ENCODE measurements around the gene SCLT1.

SCLT1 gene

GRCh38 chr4:128880662-128881061, 212.7 kb downstream of the SCLT1 start:
- 100% methylated on average over 2 of the region's 4 CpGs for WGBS (ENCODE audit: insufficient coverage)
- H3K36me3 ChIP-seq (ENCODE audit: control insufficient read depth in 4 of 4, insufficient read depth in 4 of 4, low read length in 3 of 4), result peaks cover 0 to 11% (median 6%) of the 10 kb centered on the region in 4 experiments
- no peaks in the 10 kb centered on the region for H3K9me3 ChIP-seq (ENCODE audit: control extremely low read depth in 1 of 5, control insufficient read depth in 4 of 5, insufficient read depth in 2 of 5, low read depth in 1 of 5, low read length in 4 of 5)
- ChIA-PET CTCF (no interaction called here), POLR2A (no interaction called here)
- no peak overlapping the region for H3K27ac ChIP-seq (ENCODE audit: insufficient read depth in 1 of 2, low read depth in 1 of 2, low read length in 2 of 2, poor library complexity in 1 of 2, severe bottlenecking in 2 of 2)
- no peak overlapping the region for H3K4me3 ChIP-seq (ENCODE audit: control insufficient read depth in 1 of 7, extremely low read depth in 1 of 7, insufficient read depth in 4 of 7, low read depth in 2 of 7, low read length in 6 of 7)
- H3K4me1 ChIP-seq (ENCODE audit: control extremely low read depth in 1 of 4, control insufficient read depth in 4 of 4, insufficient read depth in 4 of 4, low read length in 3 of 4), result no peaks in the 10 kb centered on the region
- no peak for DNase-seq
- H3K27me3 ChIP-seq (replicated peaks in 2 of 5; ENCODE audit: control insufficient read depth in 4 of 5, insufficient read depth in 5 of 5, low read length in 4 of 5), result no peaks in the 10 kb centered on the region

- 100% methylated on average over 1 of the region's 2 CpGs for WGBS (ENCODE audit: insufficient coverage)
- ChIA-PET CTCF (no interaction called here), POLR2A (no interaction called here)
Measured at GRCh38 chr4:128879971-128880370, 213.4 kb downstream of the SCLT1 start.

GRCh38 chr4:128879283-128879682, 214.1 kb downstream of the SCLT1 start:
- ChIA-PET POLR2A (interaction anchor here (0.6 kb wide), 1 partner anchor 408 kb away, joined by 3 read pairs; no protein-coding TSS in a partner anchor), CTCF (interaction anchor here (1.0 kb wide), 1 partner anchor 10 kb away, joined by 3 read pairs; no protein-coding TSS in a partner anchor)
- WGBS (ENCODE audit: insufficient coverage), result 100% methylated on average over 1 of the region's 2 CpGs
- no peaks in the 10 kb centered on the region for H3K9me3 ChIP-seq (ENCODE audit: control extremely low read depth in 1 of 5, control insufficient read depth in 4 of 5, insufficient read depth in 2 of 5, low read depth in 1 of 5, low read length in 4 of 5)
- no peaks in the 10 kb centered on the region for H3K4me1 ChIP-seq (ENCODE audit: control extremely low read depth in 1 of 4, control insufficient read depth in 4 of 4, insufficient read depth in 4 of 4, low read length in 3 of 4)
- no peak overlapping the region for H3K27ac ChIP-seq (ENCODE audit: insufficient read depth in 1 of 2, low read depth in 1 of 2, low read length in 2 of 2, poor library complexity in 1 of 2, severe bottlenecking in 2 of 2)
- H3K36me3 ChIP-seq (ENCODE audit: control insufficient read depth in 4 of 4, insufficient read depth in 4 of 4, low read length in 3 of 4), result peaks cover 0 to 11% (median 6%) of the 10 kb centered on the region in 4 experiments
- no peaks in the 10 kb centered on the region for H3K27me3 ChIP-seq (replicated peaks in 2 of 5; ENCODE audit: control insufficient read depth in 4 of 5, insufficient read depth in 5 of 5, low read length in 4 of 5)
- DNase-seq, result no peak
- no peak overlapping the region for H3K4me3 ChIP-seq (ENCODE audit: control insufficient read depth in 1 of 7, extremely low read depth in 1 of 7, insufficient read depth in 4 of 7, low read depth in 2 of 7, low read length in 6 of 7)

More at GRCh38 chr4:128879971-128880370, 213.4 kb downstream of the SCLT1 start:
- Histone ChIP-seq H3K9me3 (ENCODE audit: control extremely low read depth in 1 of 5, control insufficient read depth in 4 of 5, insufficient read depth in 2 of 5, low read depth in 1 of 5, low read length in 4 of 5) (no peaks in the 10 kb centered on the region), H3K4me1 (ENCODE audit: control extremely low read depth in 1 of 4, control insufficient read depth in 4 of 4, insufficient read depth in 4 of 4, low read length in 3 of 4) (no peaks in the 10 kb centered on the region), H3K4me3 (ENCODE audit: control insufficient read depth in 1 of 7, extremely low read depth in 1 of 7, insufficient read depth in 4 of 7, low read depth in 2 of 7, low read length in 6 of 7) (no peak overlapping the region), H3K27ac (ENCODE audit: insufficient read depth in 1 of 2, low read depth in 1 of 2, low read length in 2 of 2, poor library complexity in 1 of 2, severe bottlenecking in 2 of 2) (no peak overlapping the region), H3K36me3 (ENCODE audit: control insufficient read depth in 4 of 4, insufficient read depth in 4 of 4, low read length in 3 of 4) (peaks cover 0 to 11% (median 6%) of the 10 kb centered on the region in 4 experiments), H3K27me3 (replicated peaks in 2 of 5; ENCODE audit: control insufficient read depth in 4 of 5, insufficient read depth in 5 of 5, low read length in 4 of 5) (no peaks in the 10 kb centered on the region)
- DNase-seq, result no peak

GRCh38 chr4:128877934-128878333, 215.4 kb downstream of the SCLT1 start:
- no peaks in the 10 kb centered on the region for H3K4me1 ChIP-seq (ENCODE audit: control extremely low read depth in 1 of 4, control insufficient read depth in 4 of 4, insufficient read depth in 4 of 4, low read length in 3 of 4)
- no peak overlapping the region for H3K4me3 ChIP-seq (ENCODE audit: control insufficient read depth in 1 of 7, extremely low read depth in 1 of 7, insufficient read depth in 4 of 7, low read depth in 2 of 7, low read length in 6 of 7)
- no peak for DNase-seq
- no peaks in the 10 kb centered on the region for H3K9me3 ChIP-seq (ENCODE audit: control extremely low read depth in 1 of 5, control insufficient read depth in 4 of 5, insufficient read depth in 2 of 5, low read depth in 1 of 5, low read length in 4 of 5)
- peaks cover under 1 to 15% (median 7%) of the 10 kb centered on the region in 4 experiments for H3K36me3 ChIP-seq (ENCODE audit: control insufficient read depth in 4 of 4, insufficient read depth in 4 of 4, low read length in 3 of 4)
- no peaks in the 10 kb centered on the region for H3K27me3 ChIP-seq (replicated peaks in 2 of 5; ENCODE audit: control insufficient read depth in 4 of 5, insufficient read depth in 5 of 5, low read length in 4 of 5)
- ChIA-PET CTCF (interaction anchor here (1.0 kb wide), 1 partner anchor 14 kb away, joined by 4 read pairs; no protein-coding TSS in a partner anchor), POLR2A (no interaction called here)
- no peak overlapping the region for H3K27ac ChIP-seq (ENCODE audit: insufficient read depth in 1 of 2, low read depth in 1 of 2, low read length in 2 of 2, poor library complexity in 1 of 2, severe bottlenecking in 2 of 2)
- no CpG with 5 or more reads among the region's 4 CpGs for WGBS (ENCODE audit: insufficient coverage)

GRCh38 chr4:128876200-128876599, 217.1 kb downstream of the SCLT1 start:
- ChIA-PET CTCF (no interaction called here), POLR2A (no interaction called here)
- no peak overlapping the region for H3K4me3 ChIP-seq (ENCODE audit: control insufficient read depth in 1 of 7, extremely low read depth in 1 of 7, insufficient read depth in 4 of 7, low read depth in 2 of 7, low read length in 6 of 7)
- H3K27ac ChIP-seq (ENCODE audit: insufficient read depth in 1 of 2, low read depth in 1 of 2, low read length in 2 of 2, poor library complexity in 1 of 2, severe bottlenecking in 2 of 2), result no peak overlapping the region
- no peaks in the 10 kb centered on the region for H3K4me1 ChIP-seq (ENCODE audit: control extremely low read depth in 1 of 4, control insufficient read depth in 4 of 4, insufficient read depth in 4 of 4, low read length in 3 of 4)
- no peaks in the 10 kb centered on the region for H3K9me3 ChIP-seq (ENCODE audit: control extremely low read depth in 1 of 5, control insufficient read depth in 4 of 5, insufficient read depth in 2 of 5, low read depth in 1 of 5, low read length in 4 of 5)
- peaks cover 16 to 30% (median 17%) of the 10 kb centered on the region in 4 experiments for H3K36me3 ChIP-seq (ENCODE audit: control insufficient read depth in 4 of 4, insufficient read depth in 4 of 4, low read length in 3 of 4)
- no peak for DNase-seq
- H3K27me3 ChIP-seq (replicated peaks in 2 of 5; ENCODE audit: control insufficient read depth in 4 of 5, insufficient read depth in 5 of 5, low read length in 4 of 5), result no peaks in the 10 kb centered on the region
- WGBS (ENCODE audit: insufficient coverage), result 100% methylated on average over 2 of the region's 2 CpGs

- ChIA-PET CTCF (no interaction called here), POLR2A (no interaction called here)
- peaks cover 26 to 66% (median 40%) of the 10 kb centered on the region in 4 experiments for H3K36me3 ChIP-seq (ENCODE audit: control insufficient read depth in 4 of 4, insufficient read depth in 4 of 4, low read length in 3 of 4)
- no peak overlapping the region for H3K4me3 ChIP-seq (ENCODE audit: control insufficient read depth in 1 of 7, extremely low read depth in 1 of 7, insufficient read depth in 4 of 7, low read depth in 2 of 7, low read length in 6 of 7)
- H3K27ac ChIP-seq (ENCODE audit: insufficient read depth in 1 of 2, low read depth in 1 of 2, low read length in 2 of 2, poor library complexity in 1 of 2, severe bottlenecking in 2 of 2), result no peak overlapping the region
- no peaks in the 10 kb centered on the region for H3K4me1 ChIP-seq (ENCODE audit: control extremely low read depth in 1 of 4, control insufficient read depth in 4 of 4, insufficient read depth in 4 of 4, low read length in 3 of 4)
- no peaks in the 10 kb centered on the region for H3K9me3 ChIP-seq (ENCODE audit: control extremely low read depth in 1 of 5, control insufficient read depth in 4 of 5, insufficient read depth in 2 of 5, low read depth in 1 of 5, low read length in 4 of 5)
- no peak for DNase-seq
- no peaks in the 10 kb centered on the region for H3K27me3 ChIP-seq (replicated peaks in 2 of 5; ENCODE audit: control insufficient read depth in 4 of 5, insufficient read depth in 5 of 5, low read length in 4 of 5)
- WGBS (ENCODE audit: insufficient coverage), result 96% methylated on average over 4 of the region's 9 CpGs
Measured at GRCh38 chr4:128871948-128872347, 221.4 kb downstream of the SCLT1 start.

- Histone ChIP-seq H3K27me3 (replicated peaks in 2 of 5; ENCODE audit: control insufficient read depth in 4 of 5, insufficient read depth in 5 of 5, low read length in 4 of 5) (no peaks in the 10 kb centered on the region), H3K4me1 (ENCODE audit: control extremely low read depth in 1 of 4, control insufficient read depth in 4 of 4, insufficient read depth in 4 of 4, low read length in 3 of 4) (no peaks in the 10 kb centered on the region), H3K36me3 (ENCODE audit: control insufficient read depth in 4 of 4, insufficient read depth in 4 of 4, low read length in 3 of 4) (peaks cover 26 to 80% (median 46%) of the 10 kb centered on the region in 4 experiments), H3K9me3 (ENCODE audit: control extremely low read depth in 1 of 5, control insufficient read depth in 4 of 5, insufficient read depth in 2 of 5, low read depth in 1 of 5, low read length in 4 of 5) (no peaks in the 10 kb centered on the region), H3K27ac (ENCODE audit: insufficient read depth in 1 of 2, low read depth in 1 of 2, low read length in 2 of 2, poor library complexity in 1 of 2, severe bottlenecking in 2 of 2) (no peak overlapping the region), H3K4me3 (ENCODE audit: control insufficient read depth in 1 of 7, extremely low read depth in 1 of 7, insufficient read depth in 4 of 7, low read depth in 2 of 7, low read length in 6 of 7) (no peak overlapping the region)
- CTCF ChIA-PET, result no interaction called here
- POLR2A ChIA-PET, result no interaction called here
- no CpG with 5 or more reads among the region's 2 CpGs for WGBS (ENCODE audit: insufficient coverage)
- DNase-seq, result no peak
Measured at GRCh38 chr4:128869776-128870509, 223.4 kb downstream of the SCLT1 start.

Data from common myeloid progenitor, CD34-positive (primary cell).